OCI-LY3 (cell line): ENCODE results near the gene GRIP2.

Experiments used
- H2AFZ ChIP-seq: fragments of 200-600, 300-600 bp; shearing (Covaris generic); 2 replicates; pipeline ENCODE4 v1.6.0; 2014; ENCODE audit warnings: antibody characterized with exemption, low read depth, low read length
- H3K27ac ChIP-seq: fragments of 200-600, 300-600 bp; sonication (generic); 2 replicates; pipeline ENCODE4 v1.5.1; 2014; ENCODE audit warnings: mild to moderate bottlenecking, low read length, moderate library complexity, mixed read lengths
- H3K27me3 ChIP-seq: fragments of 200-600, 300-600 bp; sonication (generic); 2 replicates; pipeline ENCODE4 v1.6.1; 2014; ENCODE audit warnings: low read depth, low read length, mixed read lengths
- H3K36me3 ChIP-seq: fragments of 200-600, 300-600 bp; sonication (generic); replicated peaks from 2 replicates; pipeline ENCODE3; 2014; ENCODE audit warnings: low read depth, low read length, mixed read lengths
- H3K4me1 ChIP-seq: fragments of 300-600, 200-600 bp; sonication (generic); 2 replicates; pipeline ENCODE4 v1.6.1; 2014; ENCODE audit warnings: low read length, mixed read lengths
- H3K4me2 ChIP-seq: fragments of 200-600, 300-600 bp; sonication (generic); 2 replicates; pipeline ENCODE4 v1.6.1; 2014; ENCODE audit warnings: low read length, mixed read lengths
- H3K4me3 ChIP-seq: fragments of 300-600, 200-600 bp; sonication (generic); 2 replicates; pipeline ENCODE4 v1.5.1; 2014; ENCODE audit warnings: antibody characterized with exemption, mild to moderate bottlenecking, low read length, moderate library complexity
- H3K79me2 ChIP-seq: fragments of 300-600, 200-600 bp; shearing (Covaris generic); 2 replicates; pipeline ENCODE4 v1.6.1; 2014; ENCODE audit warnings: mild to moderate bottlenecking, low read length, mixed read lengths
- H3K9ac ChIP-seq: fragments of 300-600, 200-600 bp; shearing (Covaris generic); 2 replicates; pipeline ENCODE4 v1.6.0; 2014; ENCODE audit warnings: mild to moderate bottlenecking, low read length, moderate library complexity
- H3K9me3 ChIP-seq: fragments of 200-600, 300-600 bp; shearing (Covaris generic); 2 replicates; pipeline ENCODE4 v1.6.1; 2014; ENCODE audit warnings: low read length, mixed read lengths; ENCODE audit not compliant: insufficient read depth
- H4K20me1 ChIP-seq: fragments of 200-600, 300-600 bp; sonication (generic); 2 replicates; pipeline ENCODE4 v1.6.1; 2016; ENCODE audit warnings: low read length, mixed read lengths; ENCODE audit not compliant: insufficient read depth
- CTCF ChIP-seq: fragments of 200-600, 300-600 bp; sonication (generic); IDR thresholded peaks from 2 replicates; pipeline ENCODE4 v1.5.1; 2014; ENCODE audit warnings: antibody characterized with exemption, low read length, low read depth
- EZH2phosphoT487 ChIP-seq: fragments of 200-600 bp; shearing (Covaris generic); IDR thresholded peaks from 2 replicates; pipeline ENCODE4 v1.6.1; 2018; ENCODE audit warnings: antibody characterized with exemption, mixed run types, low read depth

The GRIP2 gene

GRCh38 chr3:14561051-14561960 lies 21.2 kb upstream of the GRIP2 start:
- no peak for TF ChIP-seq EZH2phosphoT487
- no peak for TF ChIP-seq CTCF
- H2AFZ ChIP-seq = no peak overlapping the region
- no peak overlapping the region for H3K27ac ChIP-seq
- H3K4me2 ChIP-seq = no peak overlapping the region
- no peaks in the 10 kb centered on the region for H3K79me2 ChIP-seq
- H3K4me1 ChIP-seq = no peaks in the 10 kb centered on the region
- no peak overlapping the region for H3K4me3 ChIP-seq
- peaks cover 69% of the 10 kb centered on the region for H3K27me3 ChIP-seq
- H3K9me3 ChIP-seq = no peaks in the 10 kb centered on the region
- no peak overlapping the region for H3K9ac ChIP-seq
- no peaks in the 10 kb centered on the region for H3K36me3 ChIP-seq
- no peaks in the 10 kb centered on the region for H4K20me1 ChIP-seq

DNA sequence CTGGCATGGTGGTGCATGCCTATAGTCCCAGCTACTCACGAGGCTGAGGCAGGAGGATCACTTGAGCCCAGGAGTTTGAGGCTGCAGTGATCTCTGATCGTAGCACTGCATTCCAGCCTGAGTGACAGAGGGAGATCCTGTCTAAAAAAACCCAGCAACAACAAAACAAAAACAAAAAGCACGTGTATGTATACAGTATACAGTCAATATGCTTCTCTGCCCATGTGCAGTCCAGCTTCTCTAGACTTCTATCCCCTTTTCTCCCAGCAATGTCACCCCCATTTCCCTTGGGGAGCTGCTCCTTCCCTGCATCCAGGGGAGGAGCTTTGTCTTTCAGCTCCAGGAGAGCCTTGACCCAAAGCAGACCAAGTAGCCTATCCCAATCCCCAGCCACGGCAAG lies 20.0 kb upstream of the GRIP2 start:
- Histone ChIP-seq H3K4me2 (no peak overlapping the region), H3K27me3 (peaks cover 60% of the 10 kb centered on the region)
- TF ChIP-seq EZH2phosphoT487 = no peak
- TF ChIP-seq CTCF = no peak

DNA sequence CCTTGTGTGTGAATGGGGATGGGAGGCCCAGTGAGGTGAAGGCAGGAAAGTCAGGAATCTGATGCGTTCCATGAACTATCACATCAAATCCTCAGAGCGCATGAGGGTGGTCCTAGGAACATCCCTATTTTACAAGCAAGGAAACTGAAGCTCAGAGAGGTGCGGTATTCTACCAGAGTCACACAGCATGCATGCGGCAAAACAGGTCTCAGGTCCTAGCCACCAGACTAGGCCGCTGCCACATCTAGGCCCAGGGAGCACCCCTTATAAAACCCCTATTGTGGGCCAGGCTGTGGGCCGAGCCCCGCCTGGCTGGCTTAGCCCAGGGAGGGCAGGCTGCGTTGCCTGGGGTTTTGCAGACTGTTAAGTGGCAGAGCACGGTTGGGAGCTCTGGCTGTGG lies 17.9 kb upstream of the GRIP2 start:
- no peak overlapping the region for H3K9ac ChIP-seq
- no peak for TF ChIP-seq EZH2phosphoT487
- no peak for TF ChIP-seq CTCF
- H3K27me3 ChIP-seq = peaks cover 56% of the 10 kb centered on the region
- no peak overlapping the region for H3K4me2 ChIP-seq
- no peaks in the 10 kb centered on the region for H3K4me1 ChIP-seq
- H2AFZ ChIP-seq = no peak overlapping the region
- no peaks in the 10 kb centered on the region for H3K9me3 ChIP-seq
- H3K79me2 ChIP-seq = no peaks in the 10 kb centered on the region
- H3K36me3 ChIP-seq = no peaks in the 10 kb centered on the region
- H4K20me1 ChIP-seq = no peaks in the 10 kb centered on the region
- H3K4me3 ChIP-seq = no peak overlapping the region
- no peak overlapping the region for H3K27ac ChIP-seq

More for the DNA sequence above, 20.0 kb upstream of the GRIP2 start:
- H3K4me1 ChIP-seq = no peaks in the 10 kb centered on the region
- no peak overlapping the region for H2AFZ ChIP-seq
- H3K9me3 ChIP-seq = no peaks in the 10 kb centered on the region
- H3K9ac ChIP-seq = no peak overlapping the region
- H3K36me3 ChIP-seq = no peaks in the 10 kb centered on the region
- no peak overlapping the region for H3K27ac ChIP-seq
- no peaks in the 10 kb centered on the region for H4K20me1 ChIP-seq
- H3K4me3 ChIP-seq = no peak overlapping the region
- no peaks in the 10 kb centered on the region for H3K79me2 ChIP-seq

GRCh38 chr3:14555835-14556234 lies 15.7 kb upstream of the GRIP2 start:
- Histone ChIP-seq H3K36me3 (no peaks in the 10 kb centered on the region), H3K27ac (no peak overlapping the region), H3K79me2 (no peaks in the 10 kb centered on the region), H3K9me3 (no peaks in the 10 kb centered on the region), H3K27me3 (peaks cover 45% of the 10 kb centered on the region), H3K4me1 (no peaks in the 10 kb centered on the region), H4K20me1 (no peaks in the 10 kb centered on the region), H3K4me3 (no peak overlapping the region), H2AFZ (no peak overlapping the region), H3K4me2 (no peak overlapping the region), H3K9ac (no peak overlapping the region)
- no peak for TF ChIP-seq EZH2phosphoT487
- TF ChIP-seq CTCF = no peak
